NCI-H82 treated with DMSO at 0.1 percent for 48 hours (cell line): Measurements from ENCODE around the gene AQP1.

Experiments
- DNase-seq: peaks from one replicate; lab custom pipeline; 2025; ENCODE audit not compliant: unreplicated experiment; lab: John Stamatoyannopoulos, UW

Gene AQP1

GRCh38 chr7:30881448-30881847 lies 30.2 kb upstream of the AQP1 start:
- no peak for DNase-seq

- DNase-seq, result no peak
These were observed 26.8 kb upstream of the AQP1 start for GRCh38 chr7:30884881-30885280.

GRCh38 chr7:30886608-30887011 lies 25.0 kb upstream of the AQP1 start:
- DNase-seq, result no peak

- no peak for DNase-seq
These were observed 24.2 kb upstream of the AQP1 start for GRCh38 chr7:30887464-30887872.

GRCh38 chr7:30888747-30889146 lies 22.9 kb upstream of the AQP1 start:
- no peak for DNase-seq

GRCh38 chr7:30890226-30890625 lies 21.4 kb upstream of the AQP1 start:
- no peak for DNase-seq

GRCh38 chr7:30893357-30893756 lies 18.3 kb upstream of the AQP1 start:
- DNase-seq, result no peak

GRCh38 chr7:30894009-30894408 lies 17.6 kb upstream of the AQP1 start:
- no peak for DNase-seq

- DNase-seq, result no peak
These were observed 16.6 kb upstream of the AQP1 start for GRCh38 chr7:30894866-30895605.

- no peak for DNase-seq
These were observed 15.6 kb upstream of the AQP1 start for GRCh38 chr7:30896036-30896435.

GRCh38 chr7:30896783-30897637 lies 14.6 kb upstream of the AQP1 start:
- no peak for DNase-seq

GRCh38 chr7:30897770-30898169 lies 13.9 kb upstream of the AQP1 start:
- no peak for DNase-seq

- DNase-seq, result no peak
These were observed 13.2 kb upstream of the AQP1 start for GRCh38 chr7:30898411-30898810.

- no peak for DNase-seq
These were observed 12.6 kb upstream of the AQP1 start for GRCh38 chr7:30899066-30899465.

- DNase-seq, result no peak
These were observed 12.0 kb upstream of the AQP1 start for GRCh38 chr7:30899630-30900029.

- DNase-seq, result no peak
These were observed 11.6 kb upstream of the AQP1 start for GRCh38 chr7:30900053-30900452.

GRCh38 chr7:30900803-30901362 lies 10.8 kb upstream of the AQP1 start:
- DNase-seq, result no peak

- DNase-seq, result no peak
These were observed 9.8 kb upstream of the AQP1 start for GRCh38 chr7:30901856-30902255.

- DNase-seq, result no peak
These were observed 9.2 kb upstream of the AQP1 start for GRCh38 chr7:30902466-30902865.

- DNase-seq, result no peak
These were observed 8.5 kb upstream of the AQP1 start for GRCh38 chr7:30903146-30903545.

- DNase-seq, result no peak
These were observed 7.1 kb upstream of the AQP1 start for GRCh38 chr7:30904561-30904960.
